GM12878 (cell line): ENCODE measurements around the gene SNX33. TPM values are rescaled to one million over a fixed set of nuclear protein-coding genes. Genes with fewer than 3 reads are reported as not detected.

Source experiments
- ATAC-seq: fragments of 200-7000 bp; cut with Tn5 transposase; 3 replicates; pipeline ENCODE4 v1.9.1; 2020; ENCODE audit warnings: mild to moderate bottlenecking, moderate library complexity
- BruUV-seq: library from RNA; stranded (reverse); fragments of 400-500 nt; replicated peaks from 2 replicates; lab custom pipeline; 2021; lab: Mats Ljungman, UMichigan
- CTCF ChIA-PET: fragments of 300-600 bp; sonication (Branson Sonifier 250); formaldehyde crosslinking; extraction: SDS; loops from one replicate; lab custom pipeline; 2021; ENCODE audit warnings: inconsistent platforms; lab: Yijun Ruan, JAX
- POLR2A ChIA-PET: fragments of 350-600 bp; formaldehyde crosslinking; extraction: SDS; loops from one replicate; lab custom pipeline; 2021; ENCODE audit warnings: inconsistent platforms; lab: Charles Lee
- RAD21 ChIA-PET: fragments of 300-600 bp; sonication (Branson Sonifier 250); formaldehyde crosslinking; loops from one replicate; lab custom pipeline; 2023; ENCODE audit warnings: antibody characterized with exemption; ENCODE audit not compliant: unreplicated experiment; lab: Charles Lee
- SMC1A ChIA-PET: fragments of 300-600 bp; sonication (Branson Sonifier 250); formaldehyde crosslinking; loops from one replicate; lab custom pipeline; 2023; ENCODE audit not compliant: unreplicated experiment, uncharacterized antibody; lab: Charles Lee
- DNase-seq: peaks from one replicate; pipeline ENCODE4 v3.0.0-alpha.2; 2011; ENCODE audit warnings: low read depth, low spot score
- FAIRE-seq: peaks from 3 replicates; lab custom pipeline; 2011; peaks lifted over from hg19 to GRCh38; lab: Jason Lieb, UNC
- H2AFZ ChIP-seq: 2 replicates; pipeline ENCODE4 v1.6.0; 2011; ENCODE audit warnings: low read depth, low read length, control low read depth; ENCODE audit not compliant: control insufficient read depth
- H3K27ac ChIP-seq: 2 replicates; pipeline ENCODE4 v1.5.1; 2011; ENCODE audit warnings: control low read depth; ENCODE audit not compliant: control insufficient read depth, insufficient read depth
- H3K27me3 ChIP-seq, 2 experiments: replicated peaks in 1 of 2; 2 replicates each; pipeline versions ENCODE4 v1.6.0 to v1.6.1; 2011; ENCODE audit warnings: low read length in 1 of 2; ENCODE audit not compliant: control insufficient read depth in 2 of 2, insufficient read depth in 2 of 2
- H3K36me3 ChIP-seq, 2 experiments: 2 replicates each; pipeline ENCODE4 v1.5.1; 2011; ENCODE audit warnings: low read length in 1 of 2; ENCODE audit not compliant: control insufficient read depth in 2 of 2, insufficient read depth in 2 of 2
- H3K4me1 ChIP-seq: 2 replicates; pipeline ENCODE4 v1.6.1; 2011; ENCODE audit warnings: mild to moderate bottlenecking, low read length, moderate library complexity, mixed read lengths; ENCODE audit not compliant: control insufficient read depth, insufficient read depth
- H3K4me2 ChIP-seq: 2 replicates; pipeline ENCODE4 v1.6.0; 2011; ENCODE audit warnings: control low read depth; ENCODE audit not compliant: control insufficient read depth, insufficient read depth
- H3K4me3 ChIP-seq: fragments of 200-600 bp; sonication (generic); 2 replicates; pipeline ENCODE4 v1.5.1; 2016
- H3K79me2 ChIP-seq: 2 replicates; pipeline ENCODE4 v1.6.0; 2011; ENCODE audit warnings: low read length; ENCODE audit not compliant: control insufficient read depth, insufficient read depth
- H3K9ac ChIP-seq: 2 replicates; pipeline ENCODE4 v1.8.0; 2011; ENCODE audit warnings: low read length, control low read depth, mixed read lengths; ENCODE audit not compliant: control insufficient read depth, insufficient read depth
- H3K9me3 ChIP-seq: replicated peaks from 3 replicates; pipeline ENCODE4 v1.5.1; 2011; ENCODE audit warnings: mild to moderate bottlenecking, low read length; ENCODE audit not compliant: control insufficient read depth, insufficient read depth
- H4K20me1 ChIP-seq: 2 replicates; pipeline ENCODE4 v1.6.0; 2011; ENCODE audit not compliant: control insufficient read depth, insufficient read depth
- BMI1 ChIP-seq: fragments of 450-650 bp; IDR thresholded peaks from 2 replicates; pipeline ENCODE4 v1.6.1; 2016; ENCODE audit warnings: mild to moderate bottlenecking, moderate library complexity, borderline replicate concordance
- CBFB ChIP-seq: IDR thresholded peaks from 2 replicates; pipeline ENCODE4 v1.6.1; 2016; ENCODE audit warnings: antibody characterized with exemption, low read depth
- HDAC6 ChIP-seq: fragments of 200-600 bp; sonication (generic); IDR thresholded peaks from one replicate; pipeline ENCODE4 v1.8.0; 2017; ENCODE audit warnings: antibody characterized with exemption; ENCODE audit not compliant: unreplicated experiment
- IKZF1 ChIP-seq: fragments of 450-650 bp; conservative IDR thresholded peaks from 2 replicates; pipeline ENCODE4 v1.6.1; 2017; ENCODE audit warnings: antibody characterized with exemption, mild to moderate bottlenecking
- IRF4 ChIP-seq: IDR thresholded peaks from 2 replicates; pipeline ENCODE4 v1.6.1; 2011; ENCODE audit warnings: low read depth, low read length
- IRF5 ChIP-seq: fragments of 450-650 bp; IDR thresholded peaks from 2 replicates; pipeline ENCODE4 v1.6.1; 2017; ENCODE audit warnings: borderline replicate concordance
- KDM1A ChIP-seq: fragments of 200-600 bp; sonication (generic); IDR thresholded peaks from 2 replicates; pipeline ENCODE4 v1.6.1; 2016; ENCODE audit warnings: borderline replicate concordance
- MXI1 ChIP-seq: fragments of 150-350 bp; IDR thresholded peaks from 2 replicates; pipeline ENCODE4 v1.6.1; 2011; ENCODE audit warnings: low read depth, mild to moderate bottlenecking, inconsistent platforms, low read length, improper control_type of control experiment
- NRF1 ChIP-seq: conservative IDR thresholded peaks from 2 replicates; pipeline ENCODE4 v1.6.1; 2011; ENCODE audit warnings: mild to moderate bottlenecking, low read depth, low read length, improper control_type of control experiment
- PKNOX1 ChIP-seq: fragments of 450-650 bp; IDR thresholded peaks from 2 replicates; pipeline ENCODE4 v1.6.1; 2016; ENCODE audit warnings: mild to moderate bottlenecking
- POLR2AphosphoS2 ChIP-seq: IDR thresholded peaks from 2 replicates; pipeline ENCODE4 v1.6.1; 2011; ENCODE audit warnings: low read depth, mild to moderate bottlenecking, low read length, improper control_type of control experiment, moderate library complexity
- RELA ChIP-seq: fragments of 450-650 bp; IDR thresholded peaks from 2 replicates; pipeline ENCODE4 v1.8.0; 2014; ENCODE audit warnings: borderline replicate concordance; ENCODE audit not compliant: partially characterized antibody
- SKIL ChIP-seq: fragments of 450-650 bp; IDR thresholded peaks from 2 replicates; pipeline ENCODE4 v1.6.1; 2017; ENCODE audit warnings: mild to moderate bottlenecking, low read depth, inconsistent platforms; ENCODE audit not compliant: poor library complexity, severe bottlenecking
- SMARCA5 ChIP-seq: fragments of 450-650 bp; IDR thresholded peaks from 2 replicates; pipeline ENCODE4 v1.6.1; 2017; ENCODE audit warnings: mild to moderate bottlenecking
- SPI1 ChIP-seq: IDR thresholded peaks from 2 replicates; pipeline ENCODE4 v1.6.1; 2011; ENCODE audit warnings: low read depth, mild to moderate bottlenecking, low read length, moderate library complexity, borderline replicate concordance; ENCODE audit not compliant: insufficient read depth
- TAF1 ChIP-seq: IDR thresholded peaks from 2 replicates; pipeline ENCODE4 v1.6.1; 2011; ENCODE audit warnings: mild to moderate bottlenecking, low read depth, low read length, borderline replicate concordance
- TARDBP ChIP-seq: IDR thresholded peaks from 2 replicates; pipeline ENCODE4 v1.6.1; 2016; ENCODE audit warnings: borderline replicate concordance
- YBX1 ChIP-seq: fragments of 450-650 bp; IDR thresholded peaks from 2 replicates; pipeline ENCODE4 v1.6.1; 2016; ENCODE audit warnings: antibody characterized with exemption
- ZNF622 ChIP-seq: fragments of 450-650 bp; IDR thresholded peaks from 2 replicates; pipeline ENCODE4 v1.6.1; 2017; ENCODE audit warnings: mild to moderate bottlenecking, inconsistent platforms
- WGBS: methylation state at CpG from one replicate; pipeline ENCODE4 v1.1.6; 2016; ENCODE audit warnings: low lambda C conversion rate; ENCODE audit not compliant: insufficient replicate concordance, insufficient coverage; ENCODE audit errors: missing lambda C conversion rate; 5-methylcytosine and 5-hydroxymethylcytosine counted together
- in situ Hi-C: fragments of 300-500 bp; cut with MboI; formaldehyde crosslinking; loops from 9 replicates; pipeline ENCODE4 v1.14.3; 2018; ENCODE audit warnings: mixed read lengths
- intact Hi-C: fragments of 100-400 bp; cut with micrococcal nuclease; formaldehyde crosslinking; loops from one replicate; pipeline ENCODE4 v1.14.2; 2022; ENCODE audit not compliant: unreplicated experiment
- polyA plus RNA-seq, 11 experiments: library from polyadenylated mRNA; depleted of rRNA in 4 of 11; unstranded in 6 of 11; stranded (reverse) in 5 of 11; fragments of >200 nt; fragmentation: Nextera tagmentation in 4 of 11; fragmentation: Illumina TruSeq in 1 of 11; extraction: Ambion mirVana in 4 of 11; extraction: Trizol in 1 of 11; gene quantifications; 1 replicate in 1 of 11; 2 replicates in 10 of 11; pipeline versions ENCODE4 v1.2.1 to v1.2.3, GENCODE V29; 2011 to 2016; ENCODE audit warnings: inconsistent platforms in 2 of 11, missing spikeins in 2 of 11, low read depth in 1 of 11
- total RNA-seq, 4 experiments: library from RNA; depleted of rRNA in 3 of 4; stranded (reverse); fragments of >200 nt in 3 of 4; fragmentation: Illumina TruSeq in 1 of 4; extraction: Trizol in 1 of 4; gene quantifications; 2 replicates each; pipeline versions ENCODE4 v1.2.1 to v1.2.3, GENCODE V29; 2013 to 2021

Gene SNX33
- total and polyA plus RNA-seq, 10 of the 15 experiments (the other 5 are each of a cell fraction or from before 2014, with no cell fraction given) = 0.13 to 1.9 (median 0.55) TPM

- ChIA-PET POLR2A (interaction anchor here (0.6 to 3.1 kb wide), 11 partner anchors 11 to 258 kb away, joined by 3 to 40 read pairs (median 9); partner anchors contain the start of genes IMP3, MAN2C1, PTPN9 and SNX33), CTCF (interaction anchor here (0.5 to 5.0 kb wide), 14 partner anchors 11 to 1186 kb away, joined by 3 to 39 read pairs (median 3); partner anchors contain the start of genes IMP3, MAN2C1, PTPN9 and SNX33)
- H2AFZ ChIP-seq = peak within 1 kb of the TSS; percentile 91
- TF ChIP-seq SKIL = no peak
- TF ChIP-seq SPI1 = peak; percentile 33; the same call in 1 of the 2 replicates
- peak; percentile 85 for TF ChIP-seq RELA
- TF ChIP-seq PKNOX1 = no peak
- TF ChIP-seq NRF1 = no peak; the same call in 1 of the 2 replicates
- TF ChIP-seq KDM1A = no peak
- 0 out of 2 replicates have a peak, but pooled peaks have one; percentile 8 for TF ChIP-seq IRF4
- TF ChIP-seq POLR2AphosphoS2 = no peak
- no peak for TF ChIP-seq YBX1
- TF ChIP-seq ZNF622 = no peak
- no peak for TF ChIP-seq IRF5
- no peak for TF ChIP-seq SMARCA5
- TF ChIP-seq BMI1 = no peak
- TF ChIP-seq HDAC6 = no peak
- peak; percentile 16; the same call in 1 of the 2 replicates for TF ChIP-seq TAF1
- no peak for TF ChIP-seq CBFB
- TF ChIP-seq IKZF1 = peak; percentile 89
- TF ChIP-seq MXI1 = no peak; the same call in none of the 2 replicates
- 0 out of 2 replicates have a peak, but pooled peaks have one; percentile 69 for TF ChIP-seq TARDBP
These were observed 22.0 kb upstream of the SNX33 start, which contains the start of gene SNUPN for GRCh38 chr15:75625542-75626347. TSS of gene SNUPN (minus strand) at chr15:75625725. CDS start at chr15:75621051, 4,674 bp downstream.

More at GRCh38 chr15:75625542-75626347, 22.0 kb upstream of the SNX33 start, which contains the start of gene SNUPN:
- Histone ChIP-seq H3K36me3 (no peaks in the 10 kb centered on the region), H3K79me2 (peaks cover 8% of the 10 kb centered on the region), H3K27me3 (no peaks in the 10 kb centered on the region), H3K4me3 (peak within 1 kb of the TSS; percentile 81), H3K27ac (peak within 1 kb of the TSS; percentile 98), H4K20me1 (no peaks in the 10 kb centered on the region), H3K4me2 (peak within 1 kb of the TSS; percentile 96), H3K9ac (peak within 1 kb of the TSS; percentile 99), H3K9me3 (no peaks in the 10 kb centered on the region), H3K4me1 (peaks cover 6% of the 10 kb centered on the region)
- FAIRE-seq = peak; percentile 87
- 4% methylated on average over 47 of the region's 47 CpGs for WGBS
- BruUV-seq = TSS peak; percentile 97
- in situ Hi-C loops = no loop called here
- ChIA-PET SMC1A (interaction anchor here (0.8 to 2.3 kb wide), 8 partner anchors 11 to 257 kb away, joined by 3 to 21 read pairs (median 6); partner anchors contain the start of genes IMP3, MAN2C1 and SIN3A), RAD21 (interaction anchor here (0.6 to 2.5 kb wide), 21 partner anchors 9 to 278 kb away, joined by 3 to 31 read pairs (median 4); partner anchors contain the start of genes FBXO22, IMP3, MAN2C1 and PTPN9)
- peak; percentile 87 for DNase-seq
- intact Hi-C loops = loop anchor here (1.0 to 5.0 kb wide), 3 partner anchors 15 to 175 kb away; partner anchors contain the start of genes IMP3, PTPN9 and SIN3A
- ATAC-seq = peak; percentile 91
